Lung (tissue), 12 donors: ENCODE results near the gene SLC2A11. TPM values are rescaled to one million over a fixed set of nuclear protein-coding genes. Genes with fewer than 3 reads are reported as not detected.

Experiments
- ATAC-seq: fragments of 200-7000 bp; cut with Tn5 transposase; one replicate; pipeline ENCODE4 v1.9.1; 2020; ENCODE audit warnings: moderate number of reproducible peaks; ENCODE audit not compliant: insufficient read depth, low FRiP score
- DNase-seq, 3 donors: peaks; one replicate each; pipeline ENCODE4 v3.0.0-alpha.2; 2013 to 2017
- H3K27ac ChIP-seq, 2 donors: one replicate each; pipeline ENCODE4 v1.5.1; 2013; ENCODE audit warnings: mild to moderate bottlenecking in 2 of 2, moderate library complexity in 2 of 2, control low read depth in 1 of 2, inconsistent platforms in 1 of 2, low read depth in 1 of 2, low read length in 1 of 2
- H3K27me3 ChIP-seq, 3 donors: one replicate each; pipeline ENCODE4 v1.5.1; 2013; ENCODE audit warnings: low read length in 2 of 3; ENCODE audit not compliant: control insufficient read depth in 3 of 3, insufficient read depth in 3 of 3
- H3K36me3 ChIP-seq, 4 donors: one replicate each; pipeline ENCODE4 v1.5.1; 2013; ENCODE audit warnings: low read length in 4 of 4, mild to moderate bottlenecking in 1 of 4, moderate library complexity in 1 of 4; ENCODE audit not compliant: control insufficient read depth in 4 of 4, insufficient read depth in 4 of 4
- H3K4me1 ChIP-seq, 5 donors: one replicate each; pipeline ENCODE4 v1.5.1; 2013; ENCODE audit warnings: low read length in 5 of 5, mild to moderate bottlenecking in 2 of 5, moderate library complexity in 1 of 5; ENCODE audit not compliant: control insufficient read depth in 5 of 5, insufficient read depth in 5 of 5
- H3K4me3 ChIP-seq: one replicate; pipeline ENCODE4 v1.5.1; 2013; ENCODE audit warnings: mild to moderate bottlenecking, control low read depth, moderate library complexity
- H3K9ac ChIP-seq, 2 donors: one replicate each; pipeline ENCODE4 v1.5.1; 2013; ENCODE audit warnings: low read length in 2 of 2, control low read depth in 1 of 2; ENCODE audit not compliant: insufficient read depth in 1 of 2
- H3K9me3 ChIP-seq, 4 donors: one replicate each; pipeline ENCODE4 v1.5.1; 2013; ENCODE audit warnings: low read length in 3 of 4, mild to moderate bottlenecking in 1 of 4, moderate library complexity in 1 of 4; ENCODE audit not compliant: control insufficient read depth in 4 of 4, insufficient read depth in 3 of 4
- WGBS, 2 donors: extraction: QIAGEN DNeasy Blood & Tissue Kit; methylation state at CpG; one replicate each; pipeline ENCODE4 v1.1.7; 2013; 5-methylcytosine and 5-hydroxymethylcytosine counted together
- polyA plus RNA-seq, 2 donors: library from polyadenylated mRNA; stranded (reverse); fragments of 200-250 nt; gene quantifications; one replicate each; pipeline ENCODE4 v1.2.1, GENCODE V29; 2013
- total RNA-seq, 2 donors: library from RNA; depleted of rRNA in 1 of 2; stranded (reverse); fragments of >200 nt in 1 of 2; gene quantifications; one replicate each; pipeline ENCODE4 v1.2.1, GENCODE V29; 2014 to 2021
- TF ChIP-seq, protein P1 (sequence below): IDR thresholded peaks from 2 replicates; pipeline ENCODE4 v1.5.1; 2012; ENCODE audit warnings: mild to moderate bottlenecking; ENCODE audit errors: control extremely low read depth, extremely low read depth
- donor health status: control.
- donor health status: control.
- donor health status: Bipolar disorder and iron deficiency.
- donor health status: healthy.
- donor health status: DM: yes; HTN: yes; CAD: no.

The SLC2A11 gene
- total and polyA plus RNA-seq, 4 donors: 3.9 to 14.1 (median 10.3) TPM

DNA sequence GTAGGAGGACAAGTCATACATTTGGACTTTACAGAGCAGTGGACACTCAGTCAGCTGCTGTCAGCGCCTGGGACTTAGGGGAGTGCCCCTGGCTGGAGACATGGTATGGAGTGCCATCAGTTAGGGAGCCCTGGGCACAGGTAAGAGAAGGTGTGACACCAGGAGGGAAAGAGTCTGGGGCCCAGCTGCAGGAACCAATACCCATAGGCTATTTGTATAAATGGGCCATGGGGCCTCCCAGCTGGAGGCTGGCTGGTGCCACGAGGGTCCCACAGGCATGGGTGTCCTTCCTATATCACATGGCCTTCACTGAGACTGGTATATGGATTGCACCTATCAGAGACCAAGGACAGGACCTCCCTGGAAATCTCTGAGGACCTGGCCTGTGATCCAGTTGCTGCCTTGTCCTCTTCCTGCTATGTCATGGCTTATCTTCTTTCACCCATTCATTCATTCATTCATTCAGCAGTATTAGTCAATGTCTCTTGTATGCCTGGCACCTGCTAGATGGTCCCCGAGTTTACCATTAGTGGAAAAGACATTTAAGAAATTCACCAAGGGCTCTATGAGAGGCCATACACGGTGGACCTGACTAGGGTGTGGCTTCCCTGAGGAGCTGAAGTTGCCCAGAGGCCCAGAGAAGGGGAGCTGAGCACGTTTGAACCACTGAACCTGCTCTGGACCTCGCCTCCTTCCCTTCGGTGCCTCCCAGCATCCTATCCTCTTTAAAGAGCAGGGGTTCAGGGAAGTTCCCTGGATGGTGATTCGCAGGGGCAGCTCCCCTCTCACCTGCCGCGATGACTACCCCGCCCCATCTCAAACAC lies 35.7 kb downstream of the SLC2A11 start:
- TF ChIP-seq, protein P1, sequence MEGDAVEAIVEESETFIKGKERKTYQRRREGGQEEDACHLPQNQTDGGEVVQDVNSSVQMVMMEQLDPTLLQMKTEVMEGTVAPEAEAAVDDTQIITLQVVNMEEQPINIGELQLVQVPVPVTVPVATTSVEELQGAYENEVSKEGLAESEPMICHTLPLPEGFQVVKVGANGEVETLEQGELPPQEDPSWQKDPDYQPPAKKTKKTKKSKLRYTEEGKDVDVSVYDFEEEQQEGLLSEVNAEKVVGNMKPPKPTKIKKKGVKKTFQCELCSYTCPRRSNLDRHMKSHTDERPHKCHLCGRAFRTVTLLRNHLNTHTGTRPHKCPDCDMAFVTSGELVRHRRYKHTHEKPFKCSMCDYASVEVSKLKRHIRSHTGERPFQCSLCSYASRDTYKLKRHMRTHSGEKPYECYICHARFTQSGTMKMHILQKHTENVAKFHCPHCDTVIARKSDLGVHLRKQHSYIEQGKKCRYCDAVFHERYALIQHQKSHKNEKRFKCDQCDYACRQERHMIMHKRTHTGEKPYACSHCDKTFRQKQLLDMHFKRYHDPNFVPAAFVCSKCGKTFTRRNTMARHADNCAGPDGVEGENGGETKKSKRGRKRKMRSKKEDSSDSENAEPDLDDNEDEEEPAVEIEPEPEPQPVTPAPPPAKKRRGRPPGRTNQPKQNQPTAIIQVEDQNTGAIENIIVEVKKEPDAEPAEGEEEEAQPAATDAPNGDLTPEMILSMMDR: no peak
- Histone ChIP-seq H3K4me1 (peaks cover 0 to 17% (median 4%) of the 10 kb centered on the region in 5 donors), H3K4me3 (peak overlapping the region; percentile 12), H3K27me3 (no peaks in the 10 kb centered on the region), H3K9me3 (no peaks in the 10 kb centered on the region), H3K9ac (peak overlapping the region; percentile 59 to 74), H3K36me3 (peaks cover 6 to 15% (median 12%) of the 10 kb centered on the region in 4 donors), H3K27ac (peak overlapping the region; percentile 95 to 98)
- WGBS, 2 donors: 28 to 29% methylated on average over 11 of the region's 11 CpGs
- ATAC-seq: no peak
- DNase-seq: peak in 1 of 3 donors; percentile 39

DNA sequence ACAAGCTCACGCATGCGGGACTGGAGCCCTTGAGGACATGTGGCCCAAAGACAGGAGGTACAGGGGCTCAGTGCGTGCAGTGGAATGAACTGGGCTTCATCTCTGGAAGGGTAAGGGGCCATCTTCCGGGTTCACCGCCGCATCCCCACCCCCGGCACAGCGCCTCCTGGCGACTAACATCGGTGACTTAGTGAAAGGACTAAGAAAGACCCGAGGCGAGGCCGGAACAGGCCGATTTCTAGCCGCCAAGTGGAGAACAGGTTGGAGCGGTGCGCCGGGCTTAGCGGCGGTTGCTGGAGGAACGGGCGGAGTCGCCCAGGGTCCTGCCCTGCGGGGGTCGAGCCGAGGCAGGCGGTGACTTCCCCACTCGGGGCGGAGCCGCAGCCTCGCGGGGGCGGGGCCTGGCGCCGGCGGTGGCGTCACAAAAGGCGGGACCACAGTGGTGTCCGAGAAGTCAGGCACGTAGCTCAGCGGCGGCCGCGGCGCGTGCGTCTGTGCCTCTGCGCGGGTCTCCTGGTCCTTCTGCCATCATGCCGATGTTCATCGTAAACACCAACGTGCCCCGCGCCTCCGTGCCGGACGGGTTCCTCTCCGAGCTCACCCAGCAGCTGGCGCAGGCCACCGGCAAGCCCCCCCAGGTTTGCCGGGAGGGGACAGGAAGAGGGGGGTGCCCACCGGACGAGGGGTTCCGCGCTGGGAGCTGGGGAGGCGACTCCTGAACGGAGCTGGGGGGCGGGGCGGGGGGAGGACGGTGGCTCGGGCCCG lies 36.5 kb downstream of the SLC2A11 start, which contains the start of gene MIF:
Gene MIF, plus strand, starts transcription at position 439 of the 765 bp plus-strand sequence. Its CDS starts 92 bp downstream, at position 531.
- Histone ChIP-seq H3K36me3 (peaks cover 3 to 15% (median 12%) of the 10 kb centered on the region in 4 donors), H3K4me3 (peak within 1 kb of the TSS; percentile 78), H3K27ac (peak within 1 kb of the TSS; percentile 95 to 98), H3K9ac (peak within 1 kb of the TSS; percentile 72 to 74), H3K4me1 (peaks cover 0 to 17% (median 4%) of the 10 kb centered on the region in 5 donors), H3K9me3 (no peaks in the 10 kb centered on the region), H3K27me3 (no peaks in the 10 kb centered on the region)
- 1% methylated on average over 69 to 72 of the region's 72 CpGs for WGBS, 2 donors
- DNase-seq (peak; percentile 95 to 98 (median 97)), ATAC-seq (peak; percentile 93)
- TF ChIP-seq, protein P1: peak; percentile 8

DNA sequence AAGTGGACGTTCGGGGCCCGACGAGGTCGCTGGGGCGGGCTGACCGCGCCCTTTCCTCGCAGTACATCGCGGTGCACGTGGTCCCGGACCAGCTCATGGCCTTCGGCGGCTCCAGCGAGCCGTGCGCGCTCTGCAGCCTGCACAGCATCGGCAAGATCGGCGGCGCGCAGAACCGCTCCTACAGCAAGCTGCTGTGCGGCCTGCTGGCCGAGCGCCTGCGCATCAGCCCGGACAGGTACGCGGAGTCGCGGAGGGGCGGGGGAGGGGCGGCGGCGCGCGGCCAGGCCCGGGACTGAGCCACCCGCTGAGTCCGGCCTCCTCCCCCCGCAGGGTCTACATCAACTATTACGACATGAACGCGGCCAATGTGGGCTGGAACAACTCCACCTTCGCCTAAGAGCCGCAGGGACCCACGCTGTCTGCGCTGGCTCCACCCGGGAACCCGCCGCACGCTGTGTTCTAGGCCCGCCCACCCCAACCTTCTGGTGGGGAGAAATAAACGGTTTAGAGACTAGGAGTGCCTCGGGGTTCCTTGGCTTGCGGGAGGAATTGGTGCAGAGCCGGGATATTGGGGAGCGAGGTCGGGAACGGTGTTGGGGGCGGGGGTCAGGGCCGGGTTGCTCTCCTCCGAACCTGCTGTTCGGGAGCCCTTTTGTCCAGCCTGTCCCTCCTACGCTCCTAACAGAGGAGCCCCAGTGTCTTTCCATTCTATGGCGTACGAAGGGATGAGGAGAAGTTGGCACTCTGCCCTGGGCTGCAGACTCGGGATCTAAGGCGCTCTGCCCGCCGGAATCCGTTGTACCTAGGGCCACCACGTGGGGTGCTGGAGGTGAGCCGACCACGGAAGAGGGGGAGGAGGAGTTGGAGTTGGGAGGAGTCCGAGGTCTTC lies 37.3 kb downstream of the SLC2A11 start:
- Histone ChIP-seq H3K9ac (peak overlapping the region; percentile 30 to 72), H3K4me3 (peak overlapping the region; percentile 78), H3K36me3 (peaks cover 3 to 15% (median 12%) of the 10 kb centered on the region in 4 donors), H3K9me3 (no peaks in the 10 kb centered on the region), H3K27ac (peak overlapping the region; percentile 95 to 98), H3K27me3 (no peaks in the 10 kb centered on the region), H3K4me1 (peaks cover 0 to 17% (median 4%) of the 10 kb centered on the region in 5 donors)
- WGBS, 2 donors: 1 to 2% methylated on average over 74 to 79 of the region's 79 CpGs
- TF ChIP-seq, protein P1: no peak
- DNase-seq (peak; percentile 81 to 85 (median 83)), ATAC-seq (peak; percentile 46)
